MM.1S (cell line): ENCODE measurements around the gene ADCK2.

Experiments used
- DNase-seq: peaks from one replicate; pipeline ENCODE4 v3.0.0-alpha.2; 2015
- H2AFZ ChIP-seq: fragments of 300-600 bp; sonication (generic); 2 replicates; pipeline ENCODE4 v1.6.0; 2016; ENCODE audit warnings: antibody characterized with exemption, low read length
- H3F3A ChIP-seq: fragments of 300-600 bp; sonication (generic); 2 replicates; pipeline ENCODE4 v1.6.1; 2016; ENCODE audit warnings: mild to moderate bottlenecking, antibody characterized with exemption, low read length, moderate library complexity, mixed read lengths; ENCODE audit not compliant: insufficient read depth
- H3K27ac ChIP-seq: fragments of 300-600 bp; sonication (generic); 2 replicates; pipeline ENCODE4 v1.5.1; 2016; ENCODE audit warnings: mild to moderate bottlenecking, low read length
- H3K27me3 ChIP-seq: fragments of 300-600 bp; sonication (generic); replicated peaks from 2 replicates; pipeline ENCODE4 v1.6.0; 2016; ENCODE audit warnings: low read length; ENCODE audit not compliant: insufficient read depth
- H3K36me3 ChIP-seq: fragments of 300-600 bp; sonication (generic); replicated peaks from 2 replicates; pipeline ENCODE4 v1.6.1; 2016; ENCODE audit warnings: mild to moderate bottlenecking, low read length, mixed read lengths; ENCODE audit not compliant: insufficient read depth
- H3K4me1 ChIP-seq: fragments of 300-600 bp; sonication (generic); 2 replicates; pipeline ENCODE4 v1.6.1; 2016; ENCODE audit warnings: low read length, mixed read lengths
- H3K4me2 ChIP-seq: fragments of 300-600 bp; sonication (generic); 2 replicates; pipeline ENCODE4 v1.6.0; 2016; ENCODE audit warnings: low read depth, low read length
- H3K4me3 ChIP-seq: fragments of 300-600 bp; sonication (generic); 2 replicates; pipeline ENCODE4 v1.5.1; 2016; ENCODE audit warnings: low read length, mixed read lengths
- H3K79me2 ChIP-seq: fragments of 300-600 bp; sonication (generic); 2 replicates; pipeline ENCODE4 v1.6.1; 2016; ENCODE audit warnings: mixed run types, low read length, mixed read lengths
- H3K9ac ChIP-seq: fragments of 300-600 bp; sonication (generic); 2 replicates; pipeline ENCODE4 v1.6.1; 2016; ENCODE audit warnings: low read length, mixed read lengths
- H3K9me2 ChIP-seq: fragments of 300-600 bp; sonication (generic); replicated peaks from 2 replicates; pipeline ENCODE4 v1.6.1; 2016; ENCODE audit warnings: mild to moderate bottlenecking, low read length, mixed read lengths; ENCODE audit not compliant: insufficient read depth
- H3K9me3 ChIP-seq: fragments of 300-600 bp; sonication (generic); replicated peaks from 2 replicates; pipeline ENCODE4 v1.6.1; 2016; ENCODE audit warnings: mild to moderate bottlenecking, low read length, mixed read lengths; ENCODE audit not compliant: insufficient read depth
- H4K20me1 ChIP-seq: fragments of 300-600 bp; sonication (generic); 2 replicates; pipeline ENCODE4 v1.6.1; 2016; ENCODE audit warnings: mild to moderate bottlenecking, low read length, moderate library complexity, mixed read lengths; ENCODE audit not compliant: insufficient read depth
- EZH2 ChIP-seq: fragments of 300-600 bp; sonication (generic); optimal IDR thresholded peaks from 2 replicates; pipeline ENCODE3; 2017; ENCODE audit warnings: low read depth, mild to moderate bottlenecking, antibody characterized with exemption, low read length, mixed read lengths
- EZH2phosphoT487 ChIP-seq: fragments of 300-600 bp; sonication (generic); IDR thresholded peaks from 2 replicates; pipeline ENCODE4 v1.6.1; 2018; ENCODE audit warnings: antibody characterized with exemption, low read length
- TF ChIP-seq, protein P1 (sequence below): fragments of 300-600 bp; sonication (generic); IDR thresholded peaks from 2 replicates; pipeline ENCODE4 v1.5.1; 2016; ENCODE audit warnings: antibody characterized with exemption, low read length, mixed read lengths

The ADCK2 gene

DNA sequence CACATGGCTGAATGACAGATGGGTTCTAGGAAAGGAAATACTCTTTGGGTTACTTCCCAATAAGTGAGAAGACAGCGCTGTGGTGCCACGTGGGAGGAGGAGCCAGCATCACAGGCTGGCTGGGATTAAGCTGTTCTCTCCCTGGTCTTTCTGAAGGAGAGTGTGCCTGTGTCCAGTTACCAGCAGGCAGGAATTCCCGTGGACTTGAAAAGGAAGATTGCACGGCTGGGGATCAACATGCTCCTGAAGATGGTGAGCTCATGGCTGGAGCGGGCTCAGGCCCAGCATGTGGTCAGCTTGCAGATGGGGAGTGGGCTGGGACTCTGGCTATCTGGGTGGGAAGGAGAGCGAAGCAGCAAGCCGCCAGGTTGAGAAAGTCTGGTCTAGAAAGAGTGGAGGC, 8.1 kb downstream of the ADCK2 start:
- H3K9me3 ChIP-seq = no peaks in the 10 kb centered on the region
- no peak for DNase-seq
- H3K9me2 ChIP-seq = no peaks in the 10 kb centered on the region
- no peak overlapping the region for H3K27ac ChIP-seq
- TF ChIP-seq EZH2phosphoT487 (no peak), EZH2 (no peak)
- TF ChIP-seq, protein P1, sequence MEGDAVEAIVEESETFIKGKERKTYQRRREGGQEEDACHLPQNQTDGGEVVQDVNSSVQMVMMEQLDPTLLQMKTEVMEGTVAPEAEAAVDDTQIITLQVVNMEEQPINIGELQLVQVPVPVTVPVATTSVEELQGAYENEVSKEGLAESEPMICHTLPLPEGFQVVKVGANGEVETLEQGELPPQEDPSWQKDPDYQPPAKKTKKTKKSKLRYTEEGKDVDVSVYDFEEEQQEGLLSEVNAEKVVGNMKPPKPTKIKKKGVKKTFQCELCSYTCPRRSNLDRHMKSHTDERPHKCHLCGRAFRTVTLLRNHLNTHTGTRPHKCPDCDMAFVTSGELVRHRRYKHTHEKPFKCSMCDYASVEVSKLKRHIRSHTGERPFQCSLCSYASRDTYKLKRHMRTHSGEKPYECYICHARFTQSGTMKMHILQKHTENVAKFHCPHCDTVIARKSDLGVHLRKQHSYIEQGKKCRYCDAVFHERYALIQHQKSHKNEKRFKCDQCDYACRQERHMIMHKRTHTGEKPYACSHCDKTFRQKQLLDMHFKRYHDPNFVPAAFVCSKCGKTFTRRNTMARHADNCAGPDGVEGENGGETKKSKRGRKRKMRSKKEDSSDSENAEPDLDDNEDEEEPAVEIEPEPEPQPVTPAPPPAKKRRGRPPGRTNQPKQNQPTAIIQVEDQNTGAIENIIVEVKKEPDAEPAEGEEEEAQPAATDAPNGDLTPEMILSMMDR = no peak
- H3F3A ChIP-seq = peaks cover 6% of the 10 kb centered on the region
- H3K36me3 ChIP-seq = no peaks in the 10 kb centered on the region
- no peaks in the 10 kb centered on the region for H3K27me3 ChIP-seq
- H2AFZ ChIP-seq = no peak overlapping the region
- H3K79me2 ChIP-seq = no peaks in the 10 kb centered on the region
- H3K4me2 ChIP-seq = no peak overlapping the region
- no peaks in the 10 kb centered on the region for H4K20me1 ChIP-seq
- no peak overlapping the region for H3K9ac ChIP-seq
- no peak overlapping the region for H3K4me3 ChIP-seq
- H3K4me1 ChIP-seq = peaks cover 10% of the 10 kb centered on the region

DNA sequence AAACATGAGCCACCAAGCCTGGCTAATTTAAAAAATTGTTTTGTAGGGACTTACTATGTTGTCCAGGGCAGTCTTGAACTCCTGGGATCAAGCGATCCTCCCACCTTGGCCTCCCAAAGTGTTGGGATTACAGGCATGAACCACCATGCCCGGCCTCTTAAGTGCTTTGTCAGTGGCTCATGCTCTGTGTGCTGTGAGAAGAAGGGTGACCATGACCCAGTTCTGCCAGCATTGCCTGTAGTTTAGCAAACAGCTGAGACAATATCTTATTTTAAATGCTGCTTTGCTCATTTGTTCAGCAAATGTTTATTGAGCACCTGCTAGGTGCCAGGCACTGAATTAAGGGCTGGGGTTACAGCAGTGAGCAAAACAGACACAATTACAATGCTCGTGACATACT, 9.0 kb downstream of the ADCK2 start:
- H3K9me3 ChIP-seq = no peaks in the 10 kb centered on the region
- DNase-seq = no peak
- no peaks in the 10 kb centered on the region for H3K79me2 ChIP-seq
- H3K4me2 ChIP-seq = no peak overlapping the region
- peaks cover 2% of the 10 kb centered on the region for H3K4me1 ChIP-seq
- H3K9me2 ChIP-seq = no peaks in the 10 kb centered on the region
- no peaks in the 10 kb centered on the region for H3K36me3 ChIP-seq
- H4K20me1 ChIP-seq = no peaks in the 10 kb centered on the region
- no peaks in the 10 kb centered on the region for H3K27me3 ChIP-seq
- TF ChIP-seq, protein P1 = no peak
- TF ChIP-seq EZH2 = no peak
- no peak for TF ChIP-seq EZH2phosphoT487
- H2AFZ ChIP-seq = no peak overlapping the region
- H3K27ac ChIP-seq = no peak overlapping the region
- H3K9ac ChIP-seq = no peak overlapping the region
- H3K4me3 ChIP-seq = no peak overlapping the region
- H3F3A ChIP-seq = no peaks in the 10 kb centered on the region

DNA sequence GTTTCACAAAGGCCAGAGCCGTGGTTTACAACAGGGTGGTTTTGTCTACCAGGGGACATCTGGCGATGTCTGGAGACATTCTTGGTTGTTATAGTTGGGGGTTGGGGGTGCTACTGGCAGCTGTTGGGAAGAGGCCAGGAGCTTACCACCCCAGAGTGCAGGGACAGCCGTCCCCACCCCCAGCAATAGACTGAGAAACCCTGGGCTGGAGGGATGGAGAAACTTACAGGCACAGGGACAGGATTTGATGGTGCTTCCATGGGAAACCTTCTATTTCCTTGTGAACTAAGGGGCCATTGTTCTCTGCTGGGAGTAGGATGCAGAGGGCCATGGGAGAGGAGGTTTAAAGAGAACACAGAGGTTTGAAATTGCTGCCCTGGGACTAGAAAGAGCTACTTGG, 10.9 kb downstream of the ADCK2 start:
- H3K27me3 ChIP-seq = no peaks in the 10 kb centered on the region
- H2AFZ ChIP-seq = no peak overlapping the region
- H3K79me2 ChIP-seq = no peaks in the 10 kb centered on the region
- H3K4me3 ChIP-seq = no peak overlapping the region
- no peaks in the 10 kb centered on the region for H3K9me2 ChIP-seq
- H3K4me1 ChIP-seq = no peaks in the 10 kb centered on the region
- TF ChIP-seq EZH2 (no peak), EZH2phosphoT487 (no peak)
- TF ChIP-seq, protein P1 = no peak
- H3K9me3 ChIP-seq = no peaks in the 10 kb centered on the region
- no peak for DNase-seq
- no peak overlapping the region for H3K9ac ChIP-seq
- H3K4me2 ChIP-seq = no peak overlapping the region
- H4K20me1 ChIP-seq = no peaks in the 10 kb centered on the region
- no peaks in the 10 kb centered on the region for H3K36me3 ChIP-seq
- no peak overlapping the region for H3K27ac ChIP-seq
- no peaks in the 10 kb centered on the region for H3F3A ChIP-seq
